GM13976 (cell line): Measurements from ENCODE around the gene PTPN4.

Experiments
- DNase-seq: peaks from one replicate; pipeline ENCODE4 v3.0.0; 2012; ENCODE audit warnings: low spot score
- CTCF ChIP-seq: IDR thresholded peaks from 2 replicates; pipeline ENCODE4 v1.5.1; 2012; ENCODE audit warnings: borderline replicate concordance, mild to moderate bottlenecking; ENCODE audit not compliant: insufficient read depth; ENCODE audit errors: extremely low read depth, missing control alignments, control extremely low read depth
- in situ Hi-C: fragments of 300-500 bp; cut with MboI; formaldehyde crosslinking; loops from one replicate; pipeline ENCODE4 v1.12.0; 2022; ENCODE audit warnings: low sequenced_read_pairs, mixed read lengths, inconsistent platforms; ENCODE audit not compliant: unreplicated experiment

The PTPN4 gene

GRCh38 chr2:119715409-119716283 lies 44.1 kb upstream of the PTPN4 start:
- DNase-seq = no peak
- TF ChIP-seq CTCF = no peak
- in situ Hi-C loops = no loop called here

- TF ChIP-seq CTCF = no peak
- DNase-seq = no peak
- in situ Hi-C loops = no loop called here
Observed at GRCh38 chr2:119716284-119716672, 43.4 kb upstream of the PTPN4 start.

- no peak for TF ChIP-seq CTCF
- in situ Hi-C loops = no loop called here
- no peak for DNase-seq
Observed at GRCh38 chr2:119718501-119719260, 41.0 kb upstream of the PTPN4 start.

- DNase-seq = no peak
- no peak for TF ChIP-seq CTCF
- in situ Hi-C loops = no loop called here
Observed at GRCh38 chr2:119719261-119719627, 40.5 kb upstream of the PTPN4 start.

- in situ Hi-C loops = no loop called here
- no peak for DNase-seq
- TF ChIP-seq CTCF = no peak
Observed at GRCh38 chr2:119721043-119721442, 38.7 kb upstream of the PTPN4 start.

GRCh38 chr2:119721462-119721861 lies 38.3 kb upstream of the PTPN4 start:
- in situ Hi-C loops = no loop called here
- no peak for DNase-seq
- TF ChIP-seq CTCF = no peak
